ENCODE results near the gene WFIKKN1. TPM values are rescaled to one million over a fixed set of nuclear protein-coding genes. Genes with fewer than 3 reads are reported as not detected.
A peak's percentile ranks its signal among the peaks of the same experiment; 100 is the strongest.

The WFIKKN1 gene
- total and polyA plus RNA-seq, 2 of the 13 experiments (the other 11 are each of a cell fraction or from before 2014, with no cell fraction given) = 1.7 to 4.9 TPM

GRCh38 chr16:636206-637080 lies 5.7 kb downstream of the WFIKKN1 start, which contains the start of gene METTL26 (continued):
- TF ChIP-seq IRF9 (CRISPR knock-in tag; IDR thresholded peaks at IDR 0.05; ENCODE audit: borderline replicate concordance) (peak; percentile 73; the same call in 1 of the 2 replicates), SAFB2 (CRISPR knock-in tag; IDR thresholded peaks at IDR 0.05; ENCODE audit: borderline replicate concordance, low read depth) (peak; percentile 21; the same call in 1 of the 2 replicates), TFE3 (CRISPR knock-in tag; IDR thresholded peaks at IDR 0.05) (no peak; the same call in 1 of the 2 replicates), ZNF138 (CRISPR knock-in tag; IDR thresholded peaks at IDR 0.05; ENCODE audit: low read depth) (no peak), SMARCC2 (IDR thresholded peaks at IDR 0.05) (no peak), ZNF749 (CRISPR knock-in tag; IDR thresholded peaks at IDR 0.05; ENCODE audit: borderline replicate concordance) (0 out of 2 replicates have a peak, but pooled peaks have one; percentile 24), ZNF383 (CRISPR knock-in tag; IDR thresholded peaks at IDR 0.05; ENCODE audit: borderline replicate concordance) (no peak), ZNF672 (CRISPR knock-in tag; IDR thresholded peaks at IDR 0.05) (peak; percentile 86; the same call in 1 of the 2 replicates), TAF1 (CRISPR knock-in tag; IDR thresholded peaks at IDR 0.05) (peak; percentile 69), NCOA2 (CRISPR knock-in tag; IDR thresholded peaks at IDR 0.05) (0 out of 2 replicates have a peak, but pooled peaks have one; percentile 11), SRY (CRISPR knock-in tag; IDR thresholded peaks at IDR 0.05) (no peak), FOSL2 (CRISPR knock-in tag; IDR thresholded peaks at IDR 0.05) (peak; percentile 16; the same call in 1 of the 2 replicates), MBNL3 (CRISPR knock-in tag; conservative IDR thresholded peaks at IDR 0.05) (no peak), ISL2 (CRISPR knock-in tag; IDR thresholded peaks at IDR 0.05) (no peak), ZNF724P (CRISPR knock-in tag; IDR thresholded peaks at IDR 0.05; ENCODE audit: borderline replicate concordance) (peak; percentile 93), ZNF546 (CRISPR knock-in tag; conservative IDR thresholded peaks at IDR 0.05) (no peak; the same call in 1 of the 2 replicates), SP4 (CRISPR knock-in tag; IDR thresholded peaks at IDR 0.05) (peak; percentile 82), RBM39 (IDR thresholded peaks at IDR 0.05; ENCODE audit: low read depth, low read length, poor library complexity, severe bottlenecking) (peak; percentile 63)
- TF ChIP-seq, protein P1, sequence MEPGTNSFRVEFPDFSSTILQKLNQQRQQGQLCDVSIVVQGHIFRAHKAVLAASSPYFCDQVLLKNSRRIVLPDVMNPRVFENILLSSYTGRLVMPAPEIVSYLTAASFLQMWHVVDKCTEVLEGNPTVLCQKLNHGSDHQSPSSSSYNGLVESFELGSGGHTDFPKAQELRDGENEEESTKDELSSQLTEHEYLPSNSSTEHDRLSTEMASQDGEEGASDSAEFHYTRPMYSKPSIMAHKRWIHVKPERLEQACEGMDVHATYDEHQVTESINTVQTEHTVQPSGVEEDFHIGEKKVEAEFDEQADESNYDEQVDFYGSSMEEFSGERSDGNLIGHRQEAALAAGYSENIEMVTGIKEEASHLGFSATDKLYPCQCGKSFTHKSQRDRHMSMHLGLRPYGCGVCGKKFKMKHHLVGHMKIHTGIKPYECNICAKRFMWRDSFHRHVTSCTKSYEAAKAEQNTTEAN (CRISPR knock-in tag; conservative IDR thresholded peaks at IDR 0.05) = no peak; the same call in 1 of the 2 replicates
- TF ChIP-seq, protein P2, sequence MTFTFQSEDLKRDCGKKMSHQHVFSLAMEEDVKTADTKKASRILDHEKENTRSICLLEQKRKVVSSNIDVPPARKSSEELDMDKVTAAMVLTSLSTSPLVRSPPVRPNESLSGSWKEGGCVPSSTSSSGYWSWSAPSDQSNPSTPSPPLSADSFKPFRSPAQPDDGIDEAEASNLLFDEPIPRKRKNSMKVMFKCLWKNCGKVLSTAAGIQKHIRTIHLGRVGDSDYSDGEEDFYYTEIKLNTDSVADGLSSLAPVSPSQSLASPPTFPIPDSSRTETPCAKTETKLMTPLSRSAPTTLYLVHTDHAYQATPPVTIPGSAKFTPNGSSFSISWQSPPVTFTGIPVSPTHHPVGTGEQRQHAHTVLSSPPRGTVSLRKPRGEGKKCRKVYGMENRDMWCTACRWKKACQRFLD (CRISPR knock-in tag; IDR thresholded peaks at IDR 0.05; ENCODE audit: borderline replicate concordance) = peak; percentile 58; the same call in 1 of the 2 replicates
- TF ChIP-seq, protein P3, sequence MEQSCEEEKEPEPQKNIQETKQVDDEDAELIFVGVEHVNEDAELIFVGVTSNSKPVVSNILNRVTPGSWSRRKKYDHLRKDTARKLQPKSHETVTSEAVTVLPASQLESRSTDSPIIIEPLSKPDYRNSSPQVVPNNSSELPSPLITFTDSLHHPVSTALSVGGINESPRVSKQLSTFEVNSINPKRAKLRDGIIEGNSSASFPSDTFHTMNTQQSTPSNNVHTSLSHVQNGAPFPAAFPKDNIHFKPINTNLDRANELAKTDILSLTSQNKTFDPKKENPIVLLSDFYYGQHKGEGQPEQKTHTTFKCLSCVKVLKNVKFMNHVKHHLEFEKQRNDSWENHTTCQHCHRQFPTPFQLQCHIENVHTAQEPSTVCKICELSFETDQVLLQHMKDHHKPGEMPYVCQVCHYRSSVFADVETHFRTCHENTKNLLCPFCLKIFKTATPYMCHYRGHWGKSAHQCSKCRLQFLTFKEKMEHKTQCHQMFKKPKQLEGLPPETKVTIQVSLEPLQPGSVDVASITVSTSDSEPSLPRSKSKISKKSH (CRISPR knock-in tag; IDR thresholded peaks at IDR 0.05; ENCODE audit: borderline replicate concordance) = no peak
